Measurements from ENCODE around the gene ABHD16B. TPM values are rescaled to one million over a fixed set of nuclear protein-coding genes. Genes with fewer than 3 reads are reported as not detected.

Gene ABHD16B
- total RNA-seq, 1 experiment from 2014 or later, result not detected

GRCh38 chr20:63896264-63897105, 35.2 kb downstream of the ABHD16B start:
- Histone ChIP-seq H3K36me3 (ENCODE audit: low read depth, low read length) (peaks cover 11% of the 10 kb centered on the region; the same call in 1 of the 2 replicates), H3F3A (ENCODE audit: low read length, unreplicated experiment) (peaks cover 11% of the 10 kb centered on the region), H3K4me1 (ENCODE audit: insufficient read depth, low read length) (peaks cover 23% of the 10 kb centered on the region), H3K27ac (ENCODE audit: low read length) (peak overlapping the region; percentile 8), H3K79me2 (ENCODE audit: low read length) (peaks cover 61% of the 10 kb centered on the region), H3K9me2 (replicated peaks; ENCODE audit: low read length) (no peaks in the 10 kb centered on the region), H3K4me3 (ENCODE audit: low read length) (peak overlapping the region; percentile 75), H3K9ac (ENCODE audit: low read length) (peak overlapping the region; percentile 73), H3K9me3 (ENCODE audit: low read length) (no peaks in the 10 kb centered on the region), H2AFZ (ENCODE audit: low read length) (peak overlapping the region; percentile 58), H3K27me3 (ENCODE audit: low read length) (no peaks in the 10 kb centered on the region), H4K20me1 (ENCODE audit: low read length) (peaks cover 22% of the 10 kb centered on the region), H3K4me2 (ENCODE audit: low read length) (peak overlapping the region; percentile 87)
- no TSS peak for BruUV-seq (replicated peaks)
- DNase-seq (peak; percentile 25), ATAC-seq (peak; percentile 4; the same call in 1 of the 2 replicates)
- intact Hi-C loops (cut with micrococcal nuclease), result loop anchor here (2.0 kb wide), 1 partner anchor 14 kb away; no protein-coding TSS in a partner anchor
- TF ChIP-seq EZH2phosphoT487 (IDR thresholded peaks at IDR 0.05; ENCODE audit: borderline replicate concordance, low read length), result no peak
- no peak for TF ChIP-seq CTCF (conservative IDR thresholded peaks at IDR 0.05; ENCODE audit: low read depth, low read length)
- no peak for TF ChIP-seq EZH2 (IDR thresholded peaks at IDR 0.05; ENCODE audit: low read length, unreplicated experiment)
- ChIA-PET POLR2A (ENCODE audit: unreplicated experiment) (interaction anchor here (0.7 to 1.0 kb wide), 2 partner anchors 31 to 324 kb away, joined by 3 to 5 read pairs; partner anchors contain the start of gene TPD52L2), CTCF (interaction anchor here (0.9 kb wide), 1 partner anchor 77 kb away, joined by 4 read pairs; no protein-coding TSS in a partner anchor)

DNA sequence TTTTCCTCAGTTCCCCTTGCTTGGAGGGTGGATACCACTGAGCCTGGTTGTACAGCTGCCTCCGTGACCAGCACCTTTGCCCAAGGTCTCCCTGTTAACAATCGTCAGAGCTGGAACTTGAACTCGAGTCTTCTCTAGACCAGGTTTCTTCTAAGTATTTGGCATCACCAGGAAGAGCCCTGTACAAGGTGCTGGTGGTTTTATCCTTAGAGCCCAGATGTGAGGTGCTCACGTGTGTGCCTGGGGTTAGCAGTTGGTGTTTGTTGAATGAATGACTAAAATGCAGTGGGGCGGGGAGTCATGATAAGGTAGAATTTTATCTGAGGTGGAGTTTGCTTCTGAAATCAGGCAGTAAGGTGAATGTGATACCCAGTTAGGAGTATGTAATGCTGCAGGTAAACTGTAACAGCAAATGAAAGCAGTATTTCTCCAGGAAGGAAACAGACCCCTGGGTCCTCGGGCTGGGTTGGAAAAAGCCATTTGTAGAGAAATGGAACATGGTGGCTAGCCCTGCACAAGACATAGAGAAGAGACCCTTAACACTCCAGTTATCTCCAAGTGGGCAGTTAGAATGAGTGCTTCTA, 36.8 kb downstream of the ABHD16B start:
- H3K79me2 ChIP-seq (ENCODE audit: low read length), result peaks cover 76% of the 10 kb centered on the region
- no peak overlapping the region for H3K27ac ChIP-seq (ENCODE audit: low read length)
- BruUV-seq (replicated peaks), result no TSS peak
- no peak overlapping the region for H3K9ac ChIP-seq (ENCODE audit: low read length)
- peaks cover 11% of the 10 kb centered on the region for H3F3A ChIP-seq (ENCODE audit: low read length, unreplicated experiment)
- H3K4me3 ChIP-seq (ENCODE audit: low read length), result no peak overlapping the region
- peaks cover 28% of the 10 kb centered on the region for H3K4me1 ChIP-seq (ENCODE audit: insufficient read depth, low read length)
- ChIA-PET CTCF (no interaction called here), POLR2A (ENCODE audit: unreplicated experiment) (no interaction called here)
- no peak overlapping the region for H3K4me2 ChIP-seq (ENCODE audit: low read length)
- H3K36me3 ChIP-seq (ENCODE audit: low read depth, low read length), result 0 out of 2 replicates have a peak, but pooled peaks cover 2% of the 10 kb centered on the region
- no peaks in the 10 kb centered on the region for H3K27me3 ChIP-seq (ENCODE audit: low read length)
- TF ChIP-seq EZH2 (IDR thresholded peaks at IDR 0.05; ENCODE audit: low read length, unreplicated experiment) (no peak), EZH2phosphoT487 (IDR thresholded peaks at IDR 0.05; ENCODE audit: borderline replicate concordance, low read length) (no peak)
- no peaks in the 10 kb centered on the region for H3K9me3 ChIP-seq (ENCODE audit: low read length)
- DNase-seq (no peak), ATAC-seq (no peak)
- peaks cover 22% of the 10 kb centered on the region for H4K20me1 ChIP-seq (ENCODE audit: low read length)
- no peaks in the 10 kb centered on the region for H3K9me2 ChIP-seq (replicated peaks; ENCODE audit: low read length)
- no peak overlapping the region for H2AFZ ChIP-seq (ENCODE audit: low read length)
- intact Hi-C loops (cut with micrococcal nuclease), result loop anchor here (2.0 kb wide), 1 partner anchor 13 kb away; no protein-coding TSS in a partner anchor

- Histone ChIP-seq H3K79me2 (ENCODE audit: low read length) (peaks cover 86% of the 10 kb centered on the region), H3K9me2 (replicated peaks; ENCODE audit: low read length) (no peaks in the 10 kb centered on the region), H3K27ac (ENCODE audit: low read length) (no peak overlapping the region), H3F3A (ENCODE audit: low read length, unreplicated experiment) (peaks cover 2% of the 10 kb centered on the region), H3K27me3 (ENCODE audit: low read length) (no peaks in the 10 kb centered on the region), H3K36me3 (ENCODE audit: low read depth, low read length) (0 out of 2 replicates have a peak, but pooled peaks cover 2% of the 10 kb centered on the region), H3K9me3 (ENCODE audit: low read length) (no peaks in the 10 kb centered on the region), H2AFZ (ENCODE audit: low read length) (no peak overlapping the region), H3K4me3 (ENCODE audit: low read length) (no peak overlapping the region), H3K9ac (ENCODE audit: low read length) (no peak overlapping the region), H4K20me1 (ENCODE audit: low read length) (peaks cover 22% of the 10 kb centered on the region), H3K4me2 (ENCODE audit: low read length) (no peak overlapping the region), H3K4me1 (ENCODE audit: insufficient read depth, low read length) (peaks cover 31% of the 10 kb centered on the region)
- intact Hi-C loops (cut with micrococcal nuclease), result no loop called here
- POLR2A ChIA-PET (ENCODE audit: unreplicated experiment), result no interaction called here
- CTCF ChIA-PET, result no interaction called here
- ATAC-seq, result no peak
- no TSS peak for BruUV-seq (replicated peaks)
- no peak for DNase-seq
- no peak for TF ChIP-seq CTCF (conservative IDR thresholded peaks at IDR 0.05; ENCODE audit: low read depth, low read length)
- no peak for TF ChIP-seq EZH2 (IDR thresholded peaks at IDR 0.05; ENCODE audit: low read length, unreplicated experiment)
- no peak for TF ChIP-seq EZH2phosphoT487 (IDR thresholded peaks at IDR 0.05; ENCODE audit: borderline replicate concordance, low read length)
These were observed 37.7 kb downstream of the ABHD16B start for GRCh38 chr20:63898882-63899558.
